Epithelial cell of proximal tubule (primary cell): ENCODE results near the gene ZNF260. TPM values are rescaled to one million over a fixed set of nuclear protein-coding genes. Genes with fewer than 3 reads are reported as not detected.

Experiments used
- DNase-seq: peaks from one replicate; pipeline ENCODE4 v3.0.0-alpha.2; 2011; ENCODE audit warnings: low read depth
- H3K4me3 ChIP-seq: 2 replicates; pipeline ENCODE4 v1.5.1; 2011; ENCODE audit warnings: low read depth, mild to moderate bottlenecking, low read length
- total RNA-seq: library from RNA; depleted of rRNA; stranded (reverse); fragments of >200 nt; gene quantifications from 2 replicates; pipeline ENCODE4 v1.2.3, GENCODE V29; 2015
- TF ChIP-seq, protein P1 (sequence below): conservative IDR thresholded peaks from 2 replicates; pipeline ENCODE4 v1.5.1; 2012; ENCODE audit warnings: low read depth, mild to moderate bottlenecking, low read length

ZNF260 gene
- total RNA-seq, 1 donor from 2014 or later = 13.0 TPM

DNA sequence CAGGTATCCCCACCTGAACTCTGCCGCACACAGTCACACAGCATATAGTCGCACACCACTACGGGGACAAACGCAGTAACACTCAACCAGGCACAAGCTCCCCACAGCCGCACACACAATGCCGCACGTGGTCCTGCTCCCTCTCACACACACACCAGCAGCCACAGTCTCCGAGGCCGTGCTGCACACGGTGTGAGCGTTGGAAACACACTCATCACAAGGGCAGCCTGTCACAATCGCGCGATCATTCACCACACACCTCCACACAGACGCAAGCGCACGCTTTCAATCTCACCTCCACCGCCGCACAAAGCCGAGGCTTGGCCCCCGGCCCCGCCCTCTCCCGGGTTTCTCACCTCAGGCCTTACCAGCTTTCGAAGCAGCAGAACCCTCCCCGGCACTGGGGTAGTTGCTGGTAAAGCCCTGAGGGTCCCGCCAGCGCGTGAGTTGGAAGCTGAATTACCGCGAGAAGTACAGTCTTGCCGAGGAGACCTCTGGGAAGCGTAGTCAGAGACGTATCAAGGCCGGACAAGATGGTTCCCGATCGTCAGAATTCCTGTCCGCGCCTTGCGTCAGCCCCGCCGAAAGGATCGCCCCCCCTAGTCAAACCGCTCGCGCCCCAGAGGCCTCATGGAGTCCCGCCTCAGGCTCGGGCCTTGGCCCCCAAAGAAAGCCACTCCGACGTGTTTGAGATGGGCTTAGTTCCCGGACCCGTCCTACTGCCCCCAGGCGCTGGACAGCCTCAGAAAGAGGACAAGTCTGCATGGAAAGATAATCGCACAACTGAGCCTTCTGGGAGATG is 38.8 kb downstream of the ZNF260 start, which contains the start of gene ZNF566:
ZNF566 (minus strand) TSS at position 444 of the 802 bp plus-strand sequence. CDS start 13,004 bp downstream, outside the sequence.
- H3K4me3 ChIP-seq = peak within 1 kb of the TSS; percentile 92
- DNase-seq = peak; percentile 89
- TF ChIP-seq, protein P1, sequence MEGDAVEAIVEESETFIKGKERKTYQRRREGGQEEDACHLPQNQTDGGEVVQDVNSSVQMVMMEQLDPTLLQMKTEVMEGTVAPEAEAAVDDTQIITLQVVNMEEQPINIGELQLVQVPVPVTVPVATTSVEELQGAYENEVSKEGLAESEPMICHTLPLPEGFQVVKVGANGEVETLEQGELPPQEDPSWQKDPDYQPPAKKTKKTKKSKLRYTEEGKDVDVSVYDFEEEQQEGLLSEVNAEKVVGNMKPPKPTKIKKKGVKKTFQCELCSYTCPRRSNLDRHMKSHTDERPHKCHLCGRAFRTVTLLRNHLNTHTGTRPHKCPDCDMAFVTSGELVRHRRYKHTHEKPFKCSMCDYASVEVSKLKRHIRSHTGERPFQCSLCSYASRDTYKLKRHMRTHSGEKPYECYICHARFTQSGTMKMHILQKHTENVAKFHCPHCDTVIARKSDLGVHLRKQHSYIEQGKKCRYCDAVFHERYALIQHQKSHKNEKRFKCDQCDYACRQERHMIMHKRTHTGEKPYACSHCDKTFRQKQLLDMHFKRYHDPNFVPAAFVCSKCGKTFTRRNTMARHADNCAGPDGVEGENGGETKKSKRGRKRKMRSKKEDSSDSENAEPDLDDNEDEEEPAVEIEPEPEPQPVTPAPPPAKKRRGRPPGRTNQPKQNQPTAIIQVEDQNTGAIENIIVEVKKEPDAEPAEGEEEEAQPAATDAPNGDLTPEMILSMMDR = peak; percentile 9

DNA sequence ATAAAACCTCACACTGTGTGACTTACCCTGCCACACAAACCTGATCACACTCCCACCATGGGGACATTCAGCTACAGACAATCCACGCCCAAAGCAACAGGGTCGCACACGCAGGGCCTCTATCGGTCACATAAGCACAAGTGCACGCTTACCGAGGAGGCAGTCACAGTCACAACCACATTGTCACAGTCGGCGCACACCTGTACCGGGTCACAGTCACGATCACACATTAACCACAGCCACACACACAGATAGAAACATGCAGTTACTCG is 39.3 kb downstream of the ZNF260 start:
- TF ChIP-seq, protein P1 = no peak
- H3K4me3 ChIP-seq = peak overlapping the region; percentile 92
- no peak for DNase-seq

DNA sequence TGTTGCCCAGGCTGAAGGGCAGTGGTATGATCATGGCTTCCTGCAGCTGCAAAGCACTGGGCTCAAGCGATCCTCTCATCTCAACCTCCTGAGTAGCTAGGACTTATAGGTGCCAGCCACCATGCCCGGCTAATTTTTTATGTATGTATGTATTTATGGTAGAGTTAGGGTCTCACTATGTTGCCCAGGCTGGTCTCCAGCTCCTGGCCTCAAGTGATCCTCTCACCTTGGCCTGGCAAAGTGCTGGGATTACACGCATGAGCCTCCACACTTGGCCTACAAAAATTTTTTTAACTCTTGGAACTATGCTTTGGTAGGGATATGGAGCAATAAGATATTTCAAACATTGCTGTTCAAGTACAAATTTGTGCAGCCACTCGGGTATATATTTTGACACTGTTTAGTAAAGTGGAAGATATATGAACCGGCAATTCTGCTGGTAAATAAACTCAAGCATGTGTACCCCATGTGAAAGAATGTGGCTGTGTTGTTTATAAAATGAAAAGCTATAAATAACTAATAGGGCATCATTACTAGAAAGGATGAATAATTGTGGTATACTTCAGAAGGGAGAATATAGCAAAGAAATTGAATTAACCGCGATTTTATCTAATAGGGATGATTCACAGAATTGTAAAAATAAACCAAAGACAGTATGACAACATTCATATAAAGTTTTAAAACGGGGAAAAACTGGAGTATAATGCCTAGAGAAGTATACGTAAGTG is 39.8 kb downstream of the ZNF260 start:
- TF ChIP-seq, protein P1 = no peak
- peak overlapping the region; percentile 92 for H3K4me3 ChIP-seq
- no peak for DNase-seq

DNA sequence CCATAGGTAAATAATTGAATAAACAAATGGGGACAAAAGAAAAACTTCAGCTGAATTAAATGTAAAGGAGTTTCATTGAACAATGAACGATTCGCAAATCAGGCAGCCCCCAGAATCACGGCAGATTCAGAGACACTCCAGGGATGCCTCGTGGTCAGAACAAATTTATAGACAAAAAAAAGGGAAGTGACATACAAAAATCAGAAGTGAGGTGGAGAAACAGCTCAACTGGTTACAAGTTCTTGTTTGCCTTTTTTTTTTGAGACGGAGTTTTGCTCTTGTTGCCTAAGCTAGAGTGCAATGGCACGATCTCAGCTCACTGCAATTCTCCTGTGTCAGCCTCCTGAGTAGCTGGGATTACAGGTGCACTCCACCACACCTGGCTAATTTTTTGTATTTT is 44.4 kb downstream of the ZNF260 start:
- no peak for DNase-seq
- TF ChIP-seq, protein P1 = no peak
- H3K4me3 ChIP-seq = no peak overlapping the region

DNA sequence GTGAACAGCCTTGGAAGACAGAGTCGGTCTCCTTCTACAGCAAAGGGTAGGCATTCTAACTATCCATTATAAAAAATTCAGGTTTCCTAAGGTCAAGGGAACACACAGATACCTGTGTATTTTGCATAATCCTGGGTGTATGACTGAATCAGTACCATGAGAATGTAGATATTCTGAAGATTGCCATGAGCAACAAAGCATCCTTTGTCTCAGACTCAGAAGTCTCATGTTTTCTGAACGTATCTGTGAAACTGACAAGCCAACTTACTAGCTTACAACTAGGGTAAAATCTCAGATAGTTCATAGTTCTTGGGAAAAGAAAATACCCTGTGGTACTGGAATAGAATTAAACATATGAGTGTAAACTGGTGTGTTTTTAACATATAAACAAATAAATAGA is 45.2 kb downstream of the ZNF260 start:
- TF ChIP-seq, protein P1 = no peak
- no peak for DNase-seq
- H3K4me3 ChIP-seq = no peak overlapping the region

Other genes with a start within 250 kb of the ZNF260 start
- 1.0 and 3.0 TPM in 2 replicates for gene ZFP14, start 149.1 kb downstream of the ZNF260 start, total RNA-seq
- 4.7 and 5.2 TPM in 2 replicates for gene ZFP82, start 109.6 kb downstream of the ZNF260 start, total RNA-seq
- 2.7 and 2.9 TPM in 2 replicates for gene ZNF566, start 38.7 kb downstream of the ZNF260 start, total RNA-seq
- gene ZNF529, start 45.0 kb upstream of the ZNF260 start, total RNA-seq = 4.4 and 5.9 TPM in 2 replicates
- 3.9 and 8.6 TPM in 2 replicates for gene ZNF382, start 77.0 kb upstream of the ZNF260 start, total RNA-seq
- 2.0 and 12.2 TPM in 2 replicates for gene ZNF461, start 138.6 kb upstream of the ZNF260 start, total RNA-seq
- 1.7 and 2.9 TPM in 2 replicates for gene ZNF567, start 159.3 kb upstream of the ZNF260 start, total RNA-seq
- 2.2 and 3.6 TPM in 2 replicates for gene ZNF850, start 244.5 kb upstream of the ZNF260 start, total RNA-seq